ENCODE measurements around the gene FAM98A. TPM values are rescaled to one million over a fixed set of nuclear protein-coding genes. Genes with fewer than 3 reads are reported as not detected.
A peak's percentile ranks its signal among the peaks of the same experiment; 100 is the strongest.

The FAM98A gene
- 11.9 TPM for polyA plus RNA-seq

- Mint-ChIP-seq H3K9me3 (no peaks in the 10 kb centered on the region), H3K4me3 (peak within 1 kb of the TSS; percentile 91 to 100 (median 97)), H3K27me3 (no peaks in the 10 kb centered on the region), H3K27ac (peak within 1 kb of the TSS; percentile 85 to 99 (median 95)), H3K4me1 (peaks cover 19 to 31% (median 23%) of the 10 kb centered on the region in 3 donors), H3K36me3 (peaks cover 7% of the 10 kb centered on the region)
Observed at GRCh38 chr2:33599175-33599942, at the start of gene FAM98A. FAM98A (minus strand) TSS chr2:33599299; CDS start chr2:33599221, 78 bp downstream.

DNA sequence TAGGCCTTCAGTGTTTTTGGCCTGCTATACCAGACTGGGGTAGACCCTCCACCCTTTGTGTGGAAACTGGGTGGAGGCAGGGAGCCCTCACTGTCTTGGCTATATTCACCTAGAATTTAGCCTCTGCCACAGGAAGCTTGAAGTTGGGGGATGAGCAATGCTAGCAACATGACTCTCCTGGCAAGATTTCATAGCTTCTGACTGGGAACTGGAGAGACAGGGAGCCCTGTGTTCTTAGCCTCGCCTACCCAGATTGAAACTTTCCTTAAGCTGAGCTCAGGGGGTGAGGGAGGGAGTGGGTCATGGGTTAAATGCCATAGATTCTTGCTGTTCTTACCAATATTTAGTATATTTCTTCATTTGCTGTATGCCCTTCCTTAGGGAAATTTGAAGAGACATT is 46.8 kb upstream of the FAM98A start:
- Mint-ChIP-seq H3K4me3 (no peak overlapping the region), H3K36me3 (no peaks in the 10 kb centered on the region), H3K9me3 (peaks cover 0 to 10% (median 5%) of the 10 kb centered on the region in 3 donors), H3K4me1 (peaks cover 0 to 8% (median 1%) of the 10 kb centered on the region in 3 donors), H3K27me3 (no peaks in the 10 kb centered on the region), H3K27ac (no peak overlapping the region)

DNA sequence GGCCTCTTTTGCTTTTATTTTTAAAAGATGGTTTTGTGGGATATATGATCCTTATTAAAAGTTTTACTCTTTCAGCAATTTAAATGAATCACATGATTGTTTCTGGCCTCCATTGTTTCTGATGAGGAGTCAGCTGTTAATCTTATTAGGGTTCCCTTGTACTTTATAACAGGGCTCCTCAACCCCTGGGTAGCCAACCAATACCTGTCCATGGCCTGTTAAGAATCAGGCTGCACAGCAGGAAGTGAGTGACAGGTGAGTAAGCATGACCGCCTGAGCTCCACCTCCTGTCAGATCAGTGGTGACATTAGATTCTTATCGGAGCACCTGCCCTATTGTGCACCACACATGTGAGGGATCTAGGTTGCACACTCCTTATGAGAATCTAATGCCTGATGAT is 45.1 kb upstream of the FAM98A start:
- no peak overlapping the region for H3K27ac Mint-ChIP-seq
- H3K27me3 Mint-ChIP-seq: no peaks in the 10 kb centered on the region
- peaks cover 0 to 11% (median 5%) of the 10 kb centered on the region in 3 donors for H3K9me3 Mint-ChIP-seq

DNA sequence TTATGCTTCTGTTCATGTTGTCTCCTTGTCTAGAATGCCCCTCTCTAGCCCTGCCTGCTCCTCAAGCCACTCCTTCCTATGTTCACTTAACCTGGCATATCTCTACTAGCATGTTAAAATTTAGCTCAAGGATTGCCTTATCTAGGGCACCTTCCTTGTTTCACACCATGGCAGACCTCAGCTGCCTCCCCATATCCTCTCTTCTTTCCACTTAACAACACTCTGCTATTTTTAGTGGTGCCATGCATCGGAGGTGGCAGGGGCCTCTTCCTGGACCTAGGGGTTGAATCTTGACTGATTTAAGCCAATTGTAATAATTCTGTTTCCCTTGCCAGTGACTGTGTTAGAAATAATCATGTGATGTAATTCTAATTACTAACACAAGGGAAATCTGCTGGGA is 36.9 kb upstream of the FAM98A start:
- Mint-ChIP-seq H3K36me3 (peaks cover 4% of the 10 kb centered on the region), H3K27me3 (no peaks in the 10 kb centered on the region), H3K4me1 (peaks cover 0 to 2% (median 0%) of the 10 kb centered on the region in 3 donors), H3K9me3 (peaks cover 0 to 2% (median 0%) of the 10 kb centered on the region in 3 donors), H3K27ac (no peak overlapping the region), H3K4me3 (no peak overlapping the region)

More for the DNA sequence above, 45.1 kb upstream of the FAM98A start:
- Mint-ChIP-seq H3K4me3 (no peak overlapping the region), H3K36me3 (no peaks in the 10 kb centered on the region), H3K4me1 (peaks cover 0 to 4% (median 1%) of the 10 kb centered on the region in 3 donors)

DNA sequence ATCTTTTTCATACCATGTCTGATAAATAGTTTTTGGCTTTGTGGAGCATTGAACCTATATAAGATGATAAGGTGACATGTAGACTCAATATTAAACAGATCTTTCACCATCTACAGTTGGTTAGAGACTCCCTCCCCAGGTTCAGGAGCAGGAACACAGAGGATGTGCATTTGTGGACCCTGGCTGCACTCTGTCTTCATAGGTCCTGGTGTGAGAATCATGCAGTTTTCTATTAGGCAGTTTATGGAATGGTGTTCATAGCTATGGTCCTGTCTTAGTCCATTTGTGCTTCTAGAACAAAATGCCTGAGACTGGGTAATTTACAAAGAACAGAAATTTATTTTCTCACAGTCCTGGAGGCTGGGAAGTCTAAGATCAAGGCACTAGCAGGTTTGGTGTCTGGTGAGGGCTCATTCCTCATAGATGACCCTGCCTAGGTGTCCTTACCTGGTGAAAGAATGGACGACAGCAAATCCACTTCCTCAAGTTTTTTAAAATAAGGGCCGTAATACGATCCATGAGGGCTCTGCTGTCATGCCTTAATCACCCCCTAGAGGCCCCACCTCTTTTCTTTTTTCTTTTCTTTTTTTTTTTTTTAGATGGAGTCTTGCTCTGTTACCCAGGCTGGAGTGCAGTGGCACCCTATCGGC is 35.3 kb upstream of the FAM98A start:
- Mint-ChIP-seq H3K27ac (no peak overlapping the region), H3K4me3 (no peak overlapping the region), H3K36me3 (peaks cover 4% of the 10 kb centered on the region), H3K27me3 (no peaks in the 10 kb centered on the region), H3K9me3 (no peaks in the 10 kb centered on the region), H3K4me1 (peaks cover 0 to 2% (median 0%) of the 10 kb centered on the region in 3 donors)

DNA sequence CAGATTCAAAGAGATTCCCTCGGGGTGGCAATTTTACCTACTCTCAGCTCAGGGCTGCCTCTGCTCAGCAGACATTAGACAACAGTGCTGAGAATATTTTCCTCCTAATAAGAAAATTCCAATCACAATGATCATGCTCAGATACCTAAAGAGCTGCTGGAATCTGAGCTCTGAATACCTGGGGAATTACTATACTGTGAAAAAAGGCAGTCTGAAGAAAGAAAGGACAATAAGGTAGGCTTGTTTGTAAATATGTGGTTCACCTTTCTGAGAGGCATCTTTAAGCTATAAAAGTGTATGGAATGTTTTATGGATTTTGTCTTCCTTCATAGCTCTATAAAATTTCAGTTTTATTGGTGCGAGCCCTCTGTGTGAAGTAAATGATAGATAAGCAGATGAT is 34.2 kb upstream of the FAM98A start:
- H3K4me1 Mint-ChIP-seq: peaks cover 0 to 2% (median 0%) of the 10 kb centered on the region in 3 donors
- H3K27me3 Mint-ChIP-seq: no peaks in the 10 kb centered on the region
- no peak overlapping the region for H3K4me3 Mint-ChIP-seq
- H3K36me3 Mint-ChIP-seq: peaks cover 4% of the 10 kb centered on the region
- H3K9me3 Mint-ChIP-seq: no peaks in the 10 kb centered on the region
- H3K27ac Mint-ChIP-seq: no peak overlapping the region

- no peak overlapping the region for H3K27ac Mint-ChIP-seq
- H3K27me3 Mint-ChIP-seq: no peaks in the 10 kb centered on the region
Observed at GRCh38 chr2:33632831-33633230, 33.7 kb upstream of the FAM98A start.

GRCh38 chr2:33628031-33628827 is 29.1 kb upstream of the FAM98A start:
- Mint-ChIP-seq H3K4me3 (no peak overlapping the region), H3K4me1 (no peaks in the 10 kb centered on the region), H3K27me3 (no peaks in the 10 kb centered on the region), H3K9me3 (no peaks in the 10 kb centered on the region), H3K27ac (no peak overlapping the region), H3K36me3 (peaks cover 7% of the 10 kb centered on the region)

More at GRCh38 chr2:33632831-33633230, 33.7 kb upstream of the FAM98A start:
- peaks cover 0 to 2% (median 0%) of the 10 kb centered on the region in 3 donors for H3K4me1 Mint-ChIP-seq
- peaks cover 4% of the 10 kb centered on the region for H3K36me3 Mint-ChIP-seq
- H3K4me3 Mint-ChIP-seq: no peak overlapping the region
- H3K9me3 Mint-ChIP-seq: no peaks in the 10 kb centered on the region

DNA sequence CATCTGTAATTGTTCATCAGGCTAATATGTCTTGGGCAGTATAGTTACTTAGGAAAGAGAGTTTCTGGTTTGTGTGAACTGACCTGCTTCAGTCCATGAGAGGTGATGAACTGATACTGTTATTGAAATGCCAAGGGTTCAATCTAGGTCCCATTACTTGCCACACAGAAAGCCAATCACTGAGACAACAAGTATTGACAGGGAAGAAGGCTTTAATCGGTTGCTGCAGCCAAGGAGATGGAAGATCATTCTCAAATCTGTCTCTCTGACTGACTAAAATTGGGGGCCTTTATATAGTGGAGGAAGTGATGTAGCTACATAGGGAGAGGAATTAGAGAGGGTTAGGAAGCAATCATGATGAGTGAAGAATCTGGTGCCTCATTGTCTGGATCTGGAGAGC is 19.9 kb upstream of the FAM98A start:
- H3K4me1 Mint-ChIP-seq: no peaks in the 10 kb centered on the region
- H3K27ac Mint-ChIP-seq: no peak overlapping the region
- peaks cover 2% of the 10 kb centered on the region for H3K27me3 Mint-ChIP-seq
- no peak overlapping the region for H3K4me3 Mint-ChIP-seq
- H3K9me3 Mint-ChIP-seq: peaks cover 8 to 13% (median 9%) of the 10 kb centered on the region in 3 donors
- peaks cover 6% of the 10 kb centered on the region for H3K36me3 Mint-ChIP-seq

- H3K4me3 Mint-ChIP-seq: no peak overlapping the region
- peaks cover 6% of the 10 kb centered on the region for H3K36me3 Mint-ChIP-seq
- peaks cover 2% of the 10 kb centered on the region for H3K27me3 Mint-ChIP-seq
- no peaks in the 10 kb centered on the region for H3K4me1 Mint-ChIP-seq
- H3K9me3 Mint-ChIP-seq: peaks cover 8 to 13% (median 9%) of the 10 kb centered on the region in 3 donors
- no peak overlapping the region for H3K27ac Mint-ChIP-seq
Observed at GRCh38 chr2:33617989-33618388, 18.9 kb upstream of the FAM98A start.

DNA sequence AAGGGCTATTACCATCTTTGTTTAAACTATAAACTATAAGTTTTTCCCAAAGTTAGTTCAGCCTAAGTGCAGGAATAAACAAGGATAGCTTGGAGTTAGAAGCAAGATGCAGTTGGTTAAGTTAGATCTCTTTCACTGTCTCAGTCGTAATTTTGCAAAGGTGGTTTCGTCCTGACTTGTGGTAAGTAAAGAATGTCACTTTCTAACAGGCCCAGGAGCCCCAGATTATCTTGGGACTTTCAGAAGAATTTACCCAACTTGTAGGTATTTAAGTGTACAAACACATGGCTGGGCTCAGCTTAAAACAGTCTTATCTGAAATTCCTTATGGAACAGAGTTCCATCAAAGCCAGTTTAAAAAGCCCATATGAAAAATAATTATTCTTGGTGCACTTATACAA is 18.3 kb upstream of the FAM98A start:
- no peak overlapping the region for H3K27ac Mint-ChIP-seq
- H3K36me3 Mint-ChIP-seq: peaks cover 6% of the 10 kb centered on the region
- H3K4me1 Mint-ChIP-seq: no peaks in the 10 kb centered on the region
- H3K9me3 Mint-ChIP-seq: peaks cover 8 to 13% (median 9%) of the 10 kb centered on the region in 3 donors
- H3K4me3 Mint-ChIP-seq: no peak overlapping the region
- H3K27me3 Mint-ChIP-seq: peaks cover 2% of the 10 kb centered on the region

DNA sequence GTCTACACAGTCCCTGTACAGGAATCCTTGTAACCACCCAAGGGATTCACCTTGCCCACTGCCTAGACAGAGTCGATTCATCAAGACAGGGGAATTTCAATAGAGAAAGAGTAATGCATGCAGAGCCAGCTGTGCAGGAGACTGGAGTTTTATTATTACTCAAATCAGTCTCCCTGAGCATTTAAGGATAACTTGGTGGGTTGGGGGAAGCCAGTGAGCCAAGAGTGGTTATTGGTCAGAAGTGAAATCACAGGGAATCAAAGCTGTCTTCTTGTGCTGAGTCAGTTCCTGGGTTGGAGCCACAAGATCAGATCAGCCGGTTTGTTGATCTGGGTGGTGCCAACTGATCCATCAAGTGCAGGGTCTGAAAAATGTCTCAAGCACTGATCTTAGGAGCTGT is 17.8 kb upstream of the FAM98A start:
- peaks cover 8 to 13% (median 9%) of the 10 kb centered on the region in 3 donors for H3K9me3 Mint-ChIP-seq
- peaks cover 2% of the 10 kb centered on the region for H3K27me3 Mint-ChIP-seq
- no peaks in the 10 kb centered on the region for H3K4me1 Mint-ChIP-seq
- H3K4me3 Mint-ChIP-seq: no peak overlapping the region
- peaks cover 6% of the 10 kb centered on the region for H3K36me3 Mint-ChIP-seq
- no peak overlapping the region for H3K27ac Mint-ChIP-seq

DNA sequence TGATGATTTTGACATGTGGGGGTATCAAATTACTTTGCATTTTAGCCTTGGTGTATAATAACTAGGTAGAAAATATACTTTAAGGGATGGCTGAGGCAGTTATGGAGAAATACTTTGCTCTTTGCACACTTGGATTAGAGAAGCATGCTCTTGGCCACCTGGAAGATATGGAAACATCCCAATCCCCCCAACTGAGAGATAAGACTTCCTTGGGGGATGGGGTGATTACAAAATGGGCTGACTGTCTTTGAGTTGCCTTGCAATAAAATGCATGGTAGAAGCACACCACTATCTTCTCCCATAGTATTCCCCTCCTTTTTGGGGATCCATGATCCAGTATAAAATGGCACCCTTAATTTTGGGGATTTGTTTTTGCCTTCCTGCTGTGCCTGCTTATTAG is 15.1 kb upstream of the FAM98A start:
- peaks cover 5 to 12% (median 8%) of the 10 kb centered on the region in 3 donors for H3K9me3 Mint-ChIP-seq
- no peaks in the 10 kb centered on the region for H3K27me3 Mint-ChIP-seq
- no peaks in the 10 kb centered on the region for H3K4me1 Mint-ChIP-seq
- no peak overlapping the region for H3K27ac Mint-ChIP-seq
- H3K4me3 Mint-ChIP-seq: no peak overlapping the region
- H3K36me3 Mint-ChIP-seq: peaks cover 4% of the 10 kb centered on the region

DNA sequence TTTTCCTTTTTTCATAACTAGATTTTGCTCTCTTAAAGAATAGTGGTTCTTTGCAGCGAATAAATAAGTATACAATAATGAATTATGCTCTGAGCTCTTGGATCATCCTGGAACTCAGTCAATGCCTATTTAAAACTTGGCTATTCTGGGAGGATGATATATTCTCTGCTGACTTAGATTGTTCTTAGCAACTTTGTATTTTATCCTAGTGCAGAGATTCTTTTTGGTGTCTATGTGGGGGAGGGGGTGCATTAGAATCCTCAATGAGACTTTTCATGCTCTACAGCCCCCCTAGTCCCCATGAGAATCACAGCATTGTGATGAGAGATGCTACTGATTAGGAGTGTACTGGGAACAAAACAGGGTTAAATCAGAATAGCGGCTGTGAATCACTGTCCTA is 8.8 kb upstream of the FAM98A start:
- H3K27ac Mint-ChIP-seq: no peak overlapping the region
- no peaks in the 10 kb centered on the region for H3K4me1 Mint-ChIP-seq

DNA sequence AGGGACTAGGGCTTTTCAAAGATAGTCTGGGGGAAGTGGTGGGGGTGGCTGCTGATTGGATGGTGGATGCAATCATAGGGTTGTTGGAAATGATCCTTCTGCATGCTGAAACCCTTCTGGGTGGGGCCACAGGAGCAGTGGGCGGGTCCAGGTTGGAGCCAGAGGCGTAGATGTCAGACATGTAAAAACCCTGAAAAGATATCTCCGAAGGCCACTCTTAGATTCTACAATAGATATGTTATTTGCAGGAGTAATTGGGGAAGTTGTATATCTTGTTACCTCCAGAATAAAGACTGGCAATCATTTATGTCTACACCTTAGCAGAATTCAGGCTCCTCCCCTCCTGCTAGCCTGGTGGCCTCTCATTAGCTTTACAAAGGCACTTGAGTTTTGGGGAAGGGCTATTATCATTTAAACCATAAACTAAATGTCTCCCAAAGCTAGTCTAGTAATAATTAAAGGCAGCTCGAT is 8.2 kb upstream of the FAM98A start:
- H3K27ac Mint-ChIP-seq: no peak overlapping the region
- H3K4me3 Mint-ChIP-seq: no peak overlapping the region
- H3K36me3 Mint-ChIP-seq: no peaks in the 10 kb centered on the region
- no peaks in the 10 kb centered on the region for H3K9me3 Mint-ChIP-seq
- H3K4me1 Mint-ChIP-seq: no peaks in the 10 kb centered on the region
- no peaks in the 10 kb centered on the region for H3K27me3 Mint-ChIP-seq

More for the DNA sequence above, 8.8 kb upstream of the FAM98A start:
- Mint-ChIP-seq H3K9me3 (no peaks in the 10 kb centered on the region), H3K36me3 (no peaks in the 10 kb centered on the region), H3K27me3 (no peaks in the 10 kb centered on the region), H3K4me3 (no peak overlapping the region)

Data from IgD-negative memory B cell (primary cell).